Activated B cell treated with CpG ODN at 0.5 μM for 24 hours (primary cell): ENCODE measurements around the gene MAFG. TPM values are rescaled to one million over a fixed set of nuclear protein-coding genes. Genes with fewer than 3 reads are reported as not detected.

Experiments
- ATAC-seq: fragments of 200-7000 bp; cut with Tn5 transposase; one replicate; pipeline ENCODE4 v1.10.0; 2021; ENCODE audit warnings: low read depth, mild to moderate bottlenecking, moderate library complexity
- CTCF ChIA-PET: fragments of 350-600 bp; sonication (Branson Sonifier 250); formaldehyde crosslinking; loops from one replicate; lab custom pipeline; 2021; ENCODE audit warnings: antibody characterized with exemption; lab: Charles Lee
- POLR2A ChIA-PET: fragments of 350-600 bp; sonication (Branson Sonifier 250); formaldehyde crosslinking; loops from one replicate; lab custom pipeline; 2021; ENCODE audit warnings: antibody characterized with exemption; lab: Charles Lee
- DNase-seq: peaks from one replicate; pipeline ENCODE4 v3.0.0; 2022
- H3K27ac Mint-ChIP-seq: one replicate; pipeline ENCODE4 v1.8.0; 2020; ENCODE audit warnings: mixed read lengths
- H3K27me3 Mint-ChIP-seq: one replicate; pipeline ENCODE4 v1.8.0; 2021; ENCODE audit warnings: mixed read lengths
- H3K36me3 Mint-ChIP-seq: one replicate; pipeline ENCODE4 v1.8.0; 2021; ENCODE audit warnings: low read depth, mixed read lengths
- H3K4me1 Mint-ChIP-seq: one replicate; pipeline ENCODE4 v1.8.0; 2021; ENCODE audit warnings: mixed read lengths
- H3K4me3 Mint-ChIP-seq: one replicate; pipeline ENCODE4 v1.8.0; 2020; ENCODE audit warnings: mild to moderate bottlenecking, mixed read lengths
- H3K9me3 Mint-ChIP-seq: one replicate; pipeline ENCODE4 v1.8.0; 2020; ENCODE audit warnings: mixed read lengths
- intact Hi-C: fragments of 100-400 bp; cut with micrococcal nuclease; formaldehyde crosslinking; loops from one replicate; pipeline ENCODE4 v1.15.1; 2024
- total RNA-seq: library from RNA; stranded (reverse); gene quantifications from 2 replicates; pipeline ENCODE4 v1.2.3, GENCODE V29; 2022
- TF ChIP-seq, protein P1 (sequence below): fragments of 200-600 bp; IDR thresholded peaks from one replicate; pipeline ENCODE4 v1.8.0; 2022; ENCODE audit warnings: antibody characterized with exemption, mild to moderate bottlenecking

MAFG gene
- total RNA-seq, 1 donor from 2014 or later = 30.7 TPM

DNA sequence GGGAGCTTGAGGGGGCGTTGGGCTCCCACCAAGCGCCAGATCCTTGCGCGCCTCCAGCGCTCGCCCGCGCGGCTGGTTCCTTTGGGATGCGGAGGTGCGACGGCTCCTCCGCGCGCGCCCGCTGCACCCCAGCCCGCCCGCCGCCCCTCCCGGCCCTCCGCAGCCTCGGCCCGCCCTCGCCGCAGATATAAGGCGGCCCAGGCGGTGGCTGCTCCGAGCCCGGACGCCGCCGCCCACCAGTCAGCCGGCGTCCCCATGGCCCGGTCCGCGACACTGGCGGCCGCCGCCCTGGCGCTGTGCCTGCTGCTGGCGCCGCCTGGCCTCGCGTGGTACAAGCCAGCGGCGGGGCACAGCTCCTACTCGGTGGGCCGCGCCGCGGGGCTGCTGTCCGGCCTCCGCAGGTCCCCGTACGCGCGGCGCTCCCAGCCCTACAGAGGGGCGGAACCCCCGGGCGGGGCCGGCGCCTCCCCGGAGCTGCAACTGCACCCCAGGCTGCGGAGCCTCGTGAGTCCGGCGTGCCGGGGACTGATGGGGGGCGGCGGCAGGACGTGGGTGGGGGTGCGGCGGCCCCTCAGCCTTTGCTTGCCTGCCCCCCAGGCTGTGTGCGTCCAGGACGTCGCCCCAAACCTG is 25.4 kb downstream of the MAFG start, which contains the start of gene NPB:
TSS of gene NPB (plus strand) at position 216 of the 630 bp plus-strand sequence. CDS start at position 256, 40 bp downstream.
- CTCF ChIA-PET = no interaction called here
- H3K4me3 Mint-ChIP-seq = no peak within 1 kb of the TSS
- POLR2A ChIA-PET = interaction anchor here (1.4 kb wide), 1 partner anchor 26 kb away, joined by 3 read pairs; the partner anchor contains the start of gene MAFG

DNA sequence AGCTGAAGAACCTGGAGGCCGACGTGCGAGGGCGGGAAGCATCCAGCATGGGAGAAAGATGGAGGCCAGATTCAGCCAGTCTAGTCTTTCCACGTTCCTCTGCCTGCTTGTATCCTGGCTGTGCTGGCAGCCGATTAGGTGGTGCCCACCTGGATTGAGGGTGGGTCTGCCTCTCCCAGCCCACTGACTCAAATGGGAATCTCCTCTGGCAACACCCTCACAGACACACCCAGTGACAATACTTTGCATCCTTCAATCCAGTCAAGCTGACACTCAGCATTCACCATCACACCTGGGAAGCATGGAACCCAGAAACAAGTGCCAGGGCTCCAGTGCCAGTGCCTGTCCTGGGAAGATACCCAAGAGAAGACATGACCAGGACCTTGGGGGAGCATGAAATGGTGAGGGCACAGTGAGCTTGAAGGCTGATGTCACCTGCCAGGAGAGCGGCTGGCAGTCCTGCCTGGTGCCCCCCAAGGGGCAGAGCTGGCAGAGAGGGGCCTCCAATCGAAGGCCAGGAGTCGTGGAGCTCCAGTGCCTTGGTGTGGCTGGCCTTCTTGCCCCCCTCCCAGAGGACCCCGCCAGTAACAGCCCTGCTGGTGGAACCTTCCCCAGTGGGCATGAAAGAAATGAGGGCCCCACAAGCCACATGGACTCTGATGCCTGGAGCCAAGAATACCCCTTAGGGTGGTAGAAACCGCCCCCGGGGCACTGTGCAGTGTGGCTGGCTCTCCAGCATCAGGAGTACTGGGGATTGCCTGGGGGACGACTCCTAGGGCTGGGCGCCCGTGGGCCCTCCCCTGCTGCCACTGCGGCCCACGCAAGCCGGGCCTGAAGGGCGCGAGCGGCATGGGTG is 26.1 kb downstream of the MAFG start:
- H3K27me3 Mint-ChIP-seq = peaks cover 10% of the 10 kb centered on the region
- POLR2A ChIA-PET = no interaction called here
- ATAC-seq (peak; percentile 12), DNase-seq (no peak)
- H3K36me3 Mint-ChIP-seq = peaks cover 40% of the 10 kb centered on the region
- H3K27ac Mint-ChIP-seq = no peak overlapping the region
- TF ChIP-seq, protein P1, sequence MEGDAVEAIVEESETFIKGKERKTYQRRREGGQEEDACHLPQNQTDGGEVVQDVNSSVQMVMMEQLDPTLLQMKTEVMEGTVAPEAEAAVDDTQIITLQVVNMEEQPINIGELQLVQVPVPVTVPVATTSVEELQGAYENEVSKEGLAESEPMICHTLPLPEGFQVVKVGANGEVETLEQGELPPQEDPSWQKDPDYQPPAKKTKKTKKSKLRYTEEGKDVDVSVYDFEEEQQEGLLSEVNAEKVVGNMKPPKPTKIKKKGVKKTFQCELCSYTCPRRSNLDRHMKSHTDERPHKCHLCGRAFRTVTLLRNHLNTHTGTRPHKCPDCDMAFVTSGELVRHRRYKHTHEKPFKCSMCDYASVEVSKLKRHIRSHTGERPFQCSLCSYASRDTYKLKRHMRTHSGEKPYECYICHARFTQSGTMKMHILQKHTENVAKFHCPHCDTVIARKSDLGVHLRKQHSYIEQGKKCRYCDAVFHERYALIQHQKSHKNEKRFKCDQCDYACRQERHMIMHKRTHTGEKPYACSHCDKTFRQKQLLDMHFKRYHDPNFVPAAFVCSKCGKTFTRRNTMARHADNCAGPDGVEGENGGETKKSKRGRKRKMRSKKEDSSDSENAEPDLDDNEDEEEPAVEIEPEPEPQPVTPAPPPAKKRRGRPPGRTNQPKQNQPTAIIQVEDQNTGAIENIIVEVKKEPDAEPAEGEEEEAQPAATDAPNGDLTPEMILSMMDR = no peak
- CTCF ChIA-PET = no interaction called here
- intact Hi-C loops = no loop called here
- H3K4me3 Mint-ChIP-seq = no peak overlapping the region
- peaks cover 5% of the 10 kb centered on the region for H3K4me1 Mint-ChIP-seq
- H3K9me3 Mint-ChIP-seq = no peaks in the 10 kb centered on the region

More for the DNA sequence above, 25.4 kb downstream of the MAFG start, which contains the start of gene NPB:
- intact Hi-C loops = no loop called here
- peaks cover 5% of the 10 kb centered on the region for H3K4me1 Mint-ChIP-seq
- H3K27ac Mint-ChIP-seq = no peak within 1 kb of the TSS
- TF ChIP-seq, protein P1 = no peak
- no peaks in the 10 kb centered on the region for H3K9me3 Mint-ChIP-seq
- peaks cover 10% of the 10 kb centered on the region for H3K27me3 Mint-ChIP-seq
- no peak for DNase-seq
- H3K36me3 Mint-ChIP-seq = peaks cover 40% of the 10 kb centered on the region
- ATAC-seq = peak; percentile 38

DNA sequence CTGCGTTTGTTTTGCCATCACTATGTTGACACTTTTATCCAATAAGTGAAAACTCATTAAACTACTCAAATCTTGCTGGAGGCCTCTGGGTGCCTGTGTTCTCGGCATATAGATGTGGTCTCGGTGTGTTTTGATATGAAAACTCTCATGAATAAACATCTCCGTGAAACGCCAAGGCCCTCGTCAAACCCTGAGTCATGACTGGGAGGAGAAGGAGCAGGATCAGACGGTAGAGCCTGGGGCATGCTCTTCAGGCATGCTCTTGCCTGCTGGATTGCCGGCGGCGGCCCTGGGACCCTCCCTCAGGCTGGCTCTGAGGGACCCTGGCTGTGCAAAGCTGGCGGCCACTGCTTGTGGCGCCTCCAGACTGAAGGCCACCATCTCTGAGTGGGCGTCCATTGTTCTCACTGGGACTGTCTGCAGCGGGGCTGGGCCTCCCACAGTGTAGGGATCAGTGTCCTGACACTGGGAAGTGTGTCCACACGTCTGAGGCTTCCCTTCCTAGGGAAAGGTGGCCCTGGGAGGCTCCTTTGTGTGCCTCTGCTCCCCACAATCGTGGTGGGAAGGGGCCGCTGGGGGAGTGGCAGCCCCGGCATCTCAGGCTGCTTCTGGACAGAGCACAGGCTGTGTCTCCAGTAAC is 27.2 kb downstream of the MAFG start:
- intact Hi-C loops = no loop called here
- peaks cover 47% of the 10 kb centered on the region for H3K36me3 Mint-ChIP-seq
- CTCF ChIA-PET = no interaction called here
- POLR2A ChIA-PET = no interaction called here
- peaks cover 5% of the 10 kb centered on the region for H3K4me1 Mint-ChIP-seq
- DNase-seq (no peak), ATAC-seq (no peak)
- no peaks in the 10 kb centered on the region for H3K9me3 Mint-ChIP-seq
- TF ChIP-seq, protein P1 = no peak
- H3K27me3 Mint-ChIP-seq = peaks cover 10% of the 10 kb centered on the region
- no peak overlapping the region for H3K27ac Mint-ChIP-seq
- no peak overlapping the region for H3K4me3 Mint-ChIP-seq

DNA sequence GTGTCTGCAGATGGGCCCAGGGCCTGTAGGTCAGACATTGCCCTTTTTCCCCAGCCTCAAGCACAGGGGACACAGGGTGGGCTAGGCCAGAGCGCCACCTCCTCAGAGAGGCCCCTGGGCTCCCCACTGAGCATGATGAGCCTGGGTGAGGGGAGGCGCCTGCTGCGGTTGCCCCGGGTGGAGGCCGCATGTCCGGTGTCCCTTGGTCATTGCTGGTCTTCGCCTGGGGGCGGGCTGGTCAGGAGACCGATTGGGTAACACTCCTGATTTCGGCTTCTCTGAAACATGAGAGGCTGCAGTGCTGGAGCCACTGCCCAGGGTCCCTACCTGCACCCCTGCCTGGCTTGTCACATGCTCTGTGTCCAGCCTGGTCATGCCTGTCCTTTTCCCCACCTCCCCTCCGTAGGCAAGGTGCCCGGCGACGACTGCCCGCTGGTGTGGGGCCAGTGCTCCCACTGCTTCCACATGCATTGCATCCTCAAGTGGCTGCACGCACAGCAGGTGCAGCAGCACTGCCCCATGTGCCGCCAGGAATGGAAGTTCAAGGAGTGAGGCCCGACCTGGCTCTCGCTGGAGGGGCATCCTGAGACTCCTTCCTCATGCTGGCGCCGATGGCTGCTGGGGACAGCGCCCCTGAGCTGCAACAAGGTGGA is 27.9 kb downstream of the MAFG start:
- CTCF ChIA-PET = no interaction called here
- POLR2A ChIA-PET = no interaction called here
- Mint-ChIP-seq H3K36me3 (peaks cover 51% of the 10 kb centered on the region), H3K9me3 (no peaks in the 10 kb centered on the region), H3K27ac (no peak overlapping the region), H3K4me3 (no peak overlapping the region), H3K27me3 (peaks cover 10% of the 10 kb centered on the region), H3K4me1 (peaks cover 5% of the 10 kb centered on the region)
- DNase-seq = no peak
- no peak for ATAC-seq
- TF ChIP-seq, protein P1 = no peak
- intact Hi-C loops = no loop called here
